GM21423 (cell line): ENCODE measurements around the gene AVL9.
"Not testable (repeated sequence)": the region's sequence is repeated elsewhere in the genome, so short reads cannot be mapped to it uniquely, and the experiment has no call there.

Experiments used
- ATAC-seq: cut with Tn5 transposase; IDR thresholded peaks from one replicate; pipeline ENCODE4 v1.9.1; 2021; ENCODE audit warnings: mild to moderate bottlenecking, moderate library complexity; ENCODE audit not compliant: unreplicated experiment

AVL9 gene

GRCh38 chr7:32586291-32587221 lies 91.3 kb downstream of the AVL9 start:
- ATAC-seq, result no peak

GRCh38 chr7:32587411-32587948 lies 92.2 kb downstream of the AVL9 start:
- no peak for ATAC-seq

GRCh38 chr7:32588657-32589056 lies 93.4 kb downstream of the AVL9 start:
- ATAC-seq, result peak; percentile 61

GRCh38 chr7:32591938-32592337 lies 96.6 kb downstream of the AVL9 start:
- no peak for ATAC-seq

- no peak for ATAC-seq
These were observed 97.4 kb downstream of the AVL9 start for GRCh38 chr7:32592701-32593100.

GRCh38 chr7:32594965-32595490 lies 99.7 kb downstream of the AVL9 start:
- ATAC-seq, result no peak

GRCh38 chr7:32601196-32601595 lies 105.9 kb downstream of the AVL9 start:
- not testable (repeated sequence) for ATAC-seq

- ATAC-seq, result no peak
These were observed 107.2 kb downstream of the AVL9 start for GRCh38 chr7:32602470-32602869.

- not testable (repeated sequence) for ATAC-seq
These were observed 108.2 kb downstream of the AVL9 start for GRCh38 chr7:32603492-32603891.

GRCh38 chr7:32604047-32604446 lies 108.8 kb downstream of the AVL9 start:
- ATAC-seq, result not testable (repeated sequence)

GRCh38 chr7:32605032-32605431 lies 109.7 kb downstream of the AVL9 start:
- no peak for ATAC-seq

- no peak for ATAC-seq
These were observed 114.2 kb downstream of the AVL9 start for GRCh38 chr7:32609463-32609862.

- no peak for ATAC-seq
These were observed 116.2 kb downstream of the AVL9 start for GRCh38 chr7:32611201-32612099.

- no peak for ATAC-seq
These were observed 121.3 kb downstream of the AVL9 start for GRCh38 chr7:32616625-32617024.

- no peak for ATAC-seq
These were observed 123.2 kb downstream of the AVL9 start for GRCh38 chr7:32618470-32618869.

GRCh38 chr7:32618987-32619386 lies 123.7 kb downstream of the AVL9 start:
- ATAC-seq, result no peak

GRCh38 chr7:32619416-32619815 lies 124.1 kb downstream of the AVL9 start:
- ATAC-seq, result not testable (repeated sequence)

GRCh38 chr7:32631021-32631420 lies 135.7 kb downstream of the AVL9 start:
- no peak for ATAC-seq

GRCh38 chr7:32631590-32632497 lies 136.6 kb downstream of the AVL9 start:
- ATAC-seq, result not testable (repeated sequence)

GRCh38 chr7:32633446-32633845 lies 138.2 kb downstream of the AVL9 start:
- not testable (repeated sequence) for ATAC-seq
